B cell (primary cell): ENCODE results near the gene MAP7D1.

Experiments
- EZH2 ChIP-seq: IDR thresholded peaks from 2 replicates; pipeline ENCODE4 v1.6.1; 2012; ENCODE audit warnings: borderline replicate concordance, low read depth, mild to moderate bottlenecking, moderate library complexity, low read length; ENCODE audit not compliant: insufficient read depth, poor library complexity, severe bottlenecking
- TF ChIP-seq, protein P1 (sequence below): fragments of 200-600 bp; IDR thresholded peaks from one replicate; pipeline ENCODE4 v1.8.0; 2022; ENCODE audit warnings: antibody characterized with exemption, mild to moderate bottlenecking

DNA sequence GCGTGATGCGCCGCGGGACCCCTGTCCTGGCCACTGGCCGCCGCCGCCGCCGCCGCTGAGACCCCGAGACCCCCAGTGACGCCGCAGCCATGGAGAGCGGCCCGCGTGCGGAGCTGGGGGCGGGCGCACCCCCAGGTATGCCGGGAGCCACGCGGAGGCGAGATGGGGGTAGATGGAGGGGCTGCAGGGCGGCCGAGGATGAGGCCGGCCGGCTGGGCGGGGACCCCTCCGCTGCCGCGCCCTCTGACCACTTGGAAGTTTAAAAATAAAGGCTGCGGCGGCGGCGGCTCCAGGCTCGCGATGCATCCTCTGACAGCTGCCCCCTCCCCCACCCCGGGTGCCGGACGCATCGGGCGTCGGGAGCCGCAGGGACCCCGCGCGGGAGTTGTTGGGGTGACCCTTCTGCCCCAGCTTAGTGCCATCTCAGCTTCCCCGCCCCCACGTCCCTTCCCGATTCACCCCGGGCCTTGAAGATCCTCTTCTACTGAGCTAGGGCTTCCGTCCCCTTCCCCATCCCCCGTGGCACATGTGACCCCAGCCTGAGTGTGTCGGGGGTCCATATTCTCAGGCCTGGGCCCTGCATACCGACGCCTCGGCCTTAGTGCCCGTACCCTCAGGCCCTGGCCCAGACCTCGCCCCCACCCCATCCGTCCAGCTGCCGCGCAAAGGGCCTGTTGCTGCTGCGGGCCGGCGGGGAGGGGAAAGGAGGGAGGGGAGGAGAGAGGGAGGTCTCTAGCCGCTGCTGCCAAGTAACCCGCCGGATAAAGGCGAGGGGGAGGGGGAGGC, 562 bp downstream of the MAP7D1 start:
- TF ChIP-seq, protein P1, sequence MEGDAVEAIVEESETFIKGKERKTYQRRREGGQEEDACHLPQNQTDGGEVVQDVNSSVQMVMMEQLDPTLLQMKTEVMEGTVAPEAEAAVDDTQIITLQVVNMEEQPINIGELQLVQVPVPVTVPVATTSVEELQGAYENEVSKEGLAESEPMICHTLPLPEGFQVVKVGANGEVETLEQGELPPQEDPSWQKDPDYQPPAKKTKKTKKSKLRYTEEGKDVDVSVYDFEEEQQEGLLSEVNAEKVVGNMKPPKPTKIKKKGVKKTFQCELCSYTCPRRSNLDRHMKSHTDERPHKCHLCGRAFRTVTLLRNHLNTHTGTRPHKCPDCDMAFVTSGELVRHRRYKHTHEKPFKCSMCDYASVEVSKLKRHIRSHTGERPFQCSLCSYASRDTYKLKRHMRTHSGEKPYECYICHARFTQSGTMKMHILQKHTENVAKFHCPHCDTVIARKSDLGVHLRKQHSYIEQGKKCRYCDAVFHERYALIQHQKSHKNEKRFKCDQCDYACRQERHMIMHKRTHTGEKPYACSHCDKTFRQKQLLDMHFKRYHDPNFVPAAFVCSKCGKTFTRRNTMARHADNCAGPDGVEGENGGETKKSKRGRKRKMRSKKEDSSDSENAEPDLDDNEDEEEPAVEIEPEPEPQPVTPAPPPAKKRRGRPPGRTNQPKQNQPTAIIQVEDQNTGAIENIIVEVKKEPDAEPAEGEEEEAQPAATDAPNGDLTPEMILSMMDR: no peak
- no peak for TF ChIP-seq EZH2
